ENCODE measurements around the gene SLC2A10. TPM values are rescaled to one million over a fixed set of nuclear protein-coding genes. Genes with fewer than 3 reads are reported as not detected.
"Not testable (repeated sequence)": the region's sequence is repeated elsewhere in the genome, so short reads cannot be mapped to it uniquely, and the experiment has no call there.

The SLC2A10 gene
- 31.2 TPM for total RNA-seq

- peak; percentile 79 for DNase-seq
These were observed at the start of gene SLC2A10 for GRCh38 chr20:46709459-46710152. Gene SLC2A10, plus strand, starts transcription at chr20:46709649. Its CDS starts 88 bp downstream, at chr20:46709737.

GRCh38 chr20:46660487-46660886 lies 49.0 kb upstream of the SLC2A10 start:
- no peak for DNase-seq

DNA sequence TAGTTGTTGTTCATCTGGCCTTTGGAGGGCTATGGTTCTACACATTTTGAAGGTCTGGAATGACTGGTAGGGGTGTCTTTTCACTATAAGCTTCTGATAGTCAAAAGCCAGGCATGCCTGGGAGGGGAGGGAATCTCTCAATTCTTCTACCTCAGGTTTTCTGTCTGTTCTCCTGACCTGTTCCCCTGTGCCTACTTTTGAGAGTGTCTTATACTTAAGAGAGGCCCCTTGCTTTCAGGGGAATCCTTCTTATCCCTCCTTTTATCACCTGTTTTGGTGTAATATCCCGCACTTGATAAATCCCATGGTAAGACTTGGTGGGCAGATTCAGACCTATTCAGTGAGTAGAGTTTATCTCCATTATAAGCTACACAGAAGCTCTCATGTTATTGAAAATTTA lies 47.8 kb upstream of the SLC2A10 start:
- DNase-seq, result no peak

- no peak for DNase-seq
These were observed 45.9 kb upstream of the SLC2A10 start for GRCh38 chr20:46663531-46663930.

DNA sequence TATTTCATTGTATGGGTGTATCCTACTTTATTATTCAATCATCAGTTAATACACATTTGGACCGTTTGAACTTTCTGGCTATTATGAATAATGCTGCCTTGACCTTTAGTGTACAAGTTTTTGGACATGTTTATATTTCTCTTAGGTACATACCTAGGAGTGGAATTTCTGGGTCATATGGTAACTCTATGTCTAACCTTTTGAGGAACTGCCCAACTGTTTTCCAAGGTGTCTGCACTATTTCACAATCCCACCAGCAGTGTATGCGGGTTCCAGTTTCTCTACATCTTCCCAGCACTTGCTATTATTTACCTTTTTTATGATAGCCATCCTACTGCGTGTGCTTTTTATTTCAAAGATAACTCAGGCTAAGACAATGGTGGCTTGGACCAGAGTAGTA lies 43.8 kb upstream of the SLC2A10 start:
- no peak for DNase-seq

- DNase-seq, result no peak
These were observed 43.1 kb upstream of the SLC2A10 start for GRCh38 chr20:46666306-46666705.

DNA sequence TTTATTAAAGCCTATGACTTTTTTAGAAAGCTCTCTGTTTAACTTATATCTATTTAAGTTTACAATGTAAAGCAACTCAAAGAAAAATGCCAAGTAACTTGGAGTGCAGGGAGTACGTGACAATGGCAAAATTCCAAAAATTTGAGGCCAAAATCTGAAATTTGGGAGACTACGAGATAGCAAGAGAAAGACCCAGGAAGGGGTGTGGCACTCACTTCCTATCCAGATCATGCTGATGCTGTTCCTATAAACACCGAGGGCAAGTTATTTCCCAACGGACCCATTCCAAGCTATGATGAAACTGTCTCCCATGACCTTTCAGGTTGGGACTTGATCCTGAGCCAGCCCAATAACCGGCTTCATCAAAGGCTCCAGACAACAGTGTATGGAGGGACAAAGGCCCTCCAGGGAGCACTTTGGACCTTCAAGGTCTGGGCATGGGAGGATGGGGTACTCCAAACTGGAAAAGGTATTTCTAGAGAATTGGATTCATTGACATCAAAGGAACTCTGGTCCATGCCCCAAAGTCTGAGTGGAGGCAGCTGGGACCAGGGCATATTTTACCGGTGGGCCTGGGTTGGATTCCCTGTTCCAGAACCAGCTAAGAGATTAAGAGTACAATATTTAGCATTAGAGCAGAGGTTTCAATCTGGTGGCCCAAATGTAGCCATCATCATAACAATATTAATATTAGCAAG lies 42.5 kb upstream of the SLC2A10 start:
- no peak for DNase-seq

GRCh38 chr20:46670228-46670584 lies 39.2 kb upstream of the SLC2A10 start:
- no peak for DNase-seq

DNA sequence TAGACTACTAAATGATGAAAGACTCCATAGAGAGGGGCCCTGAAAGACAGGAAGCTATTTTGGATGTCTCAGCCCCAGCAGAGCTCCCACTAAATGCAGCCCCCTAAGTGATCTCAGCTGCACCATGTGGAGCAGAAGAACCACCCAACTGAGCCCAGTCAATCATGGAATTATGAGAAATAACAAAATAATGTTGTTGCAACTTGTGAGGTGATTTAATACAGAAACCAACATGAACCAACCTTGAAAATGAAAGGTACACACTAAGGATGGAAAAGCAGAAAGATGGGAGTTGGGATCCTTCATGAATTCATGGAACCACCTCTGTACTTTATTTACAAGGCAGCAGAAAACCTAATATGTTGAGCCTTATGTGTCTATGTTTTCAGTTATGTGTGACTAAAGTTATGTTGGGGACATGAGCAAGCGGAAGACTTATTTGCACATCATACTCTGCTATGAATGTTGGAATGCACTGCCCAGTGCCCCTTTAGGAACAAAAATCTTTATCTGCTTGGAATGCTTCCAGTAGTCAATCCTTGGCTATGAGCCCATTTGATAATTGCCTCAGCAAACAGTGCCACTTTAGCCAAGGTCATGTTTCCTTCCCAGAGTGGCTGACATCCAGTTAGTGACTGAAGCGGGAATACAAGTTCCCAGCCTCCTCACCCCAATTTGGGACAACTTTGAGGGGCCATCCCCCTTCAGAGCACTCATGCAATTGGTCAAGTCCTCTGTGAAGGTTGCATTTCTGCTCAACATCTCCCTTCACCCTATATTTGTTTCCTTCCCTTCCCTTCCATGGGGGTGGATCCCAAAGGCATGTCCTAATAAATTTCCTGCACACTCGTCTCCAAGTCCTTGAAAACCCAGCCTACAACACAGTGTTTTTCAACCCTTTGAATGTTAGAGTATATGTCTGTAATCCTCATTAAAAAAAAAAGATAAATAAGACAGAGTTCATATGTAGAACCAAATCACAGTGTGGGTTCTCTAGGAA lies 38.6 kb upstream of the SLC2A10 start:
- no peak for DNase-seq

GRCh38 chr20:46671866-46672542 lies 37.4 kb upstream of the SLC2A10 start:
- DNase-seq, result no peak

DNA sequence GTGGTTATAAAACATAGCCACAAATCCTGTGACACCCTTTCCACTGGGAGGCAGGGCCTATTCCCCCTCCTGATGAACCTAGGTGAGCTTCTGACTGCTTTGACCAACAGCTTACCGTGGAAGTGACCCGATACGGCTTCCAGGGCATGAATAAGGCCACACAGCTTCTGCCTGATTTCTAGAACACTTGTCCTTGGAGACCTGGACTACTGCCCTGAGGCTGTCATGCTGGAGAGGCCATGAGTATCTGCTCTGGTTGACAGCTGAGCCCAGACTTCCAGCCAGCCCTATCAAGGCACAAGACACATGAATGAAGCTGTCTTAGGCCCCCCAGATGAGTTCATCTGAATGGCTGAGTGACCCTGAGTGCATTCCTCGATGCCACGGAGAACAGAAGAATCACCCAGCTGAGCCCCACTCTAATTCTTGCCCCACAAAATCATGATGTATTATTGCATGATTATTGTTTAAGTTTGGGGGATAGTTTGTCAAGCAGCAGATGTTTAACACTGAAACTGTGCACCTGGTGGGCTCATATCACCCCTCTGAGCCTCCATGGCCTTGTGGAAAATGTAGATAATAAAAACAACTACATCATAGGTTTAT lies 36.8 kb upstream of the SLC2A10 start:
- no peak for DNase-seq

- DNase-seq, result no peak
These were observed 35.8 kb upstream of the SLC2A10 start for GRCh38 chr20:46673394-46674252.

- peak; percentile 51 for DNase-seq
These were observed 35.0 kb upstream of the SLC2A10 start for GRCh38 chr20:46674253-46675083.

GRCh38 chr20:46676649-46677316 lies 32.7 kb upstream of the SLC2A10 start:
- DNase-seq, result not testable (repeated sequence)

GRCh38 chr20:46677608-46678007 lies 31.8 kb upstream of the SLC2A10 start:
- DNase-seq, result no peak

DNA sequence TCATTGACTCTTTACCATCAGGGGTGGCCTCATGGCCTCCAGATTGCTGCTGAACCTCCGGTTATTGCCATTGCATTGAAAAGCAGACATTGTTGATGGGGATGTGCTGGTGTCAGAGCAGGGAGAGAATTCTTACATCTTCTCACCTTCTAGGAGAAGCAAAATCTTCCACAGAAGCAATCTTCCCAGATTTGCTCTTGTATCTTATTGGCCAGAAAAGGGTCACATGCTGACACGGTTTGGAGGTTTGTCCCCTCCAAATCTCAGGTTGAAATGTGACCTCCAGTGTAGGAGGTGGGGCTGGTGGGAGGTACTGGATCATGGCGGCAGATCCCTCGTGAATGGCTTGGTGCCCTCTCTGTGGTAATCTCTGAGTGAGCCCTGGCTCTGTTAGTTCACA lies 30.9 kb upstream of the SLC2A10 start:
- DNase-seq, result no peak

DNA sequence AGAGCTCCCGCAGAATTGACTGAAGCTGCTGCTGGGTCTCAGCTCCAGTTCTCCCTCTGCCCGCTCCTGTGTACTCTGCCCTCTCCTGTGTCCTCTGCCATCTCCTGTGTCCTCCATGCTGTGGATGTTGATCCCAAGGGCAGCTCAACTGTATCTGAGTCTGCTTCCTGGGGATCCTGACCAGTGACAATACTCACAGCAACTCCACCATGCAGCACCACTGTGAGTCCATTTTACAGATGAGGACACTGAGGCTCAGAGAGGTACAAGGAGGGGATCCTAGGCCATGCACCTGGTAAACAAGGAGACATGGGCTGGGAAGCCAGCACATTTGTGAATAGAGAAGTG lies 28.8 kb upstream of the SLC2A10 start:
- no peak for DNase-seq

DNA sequence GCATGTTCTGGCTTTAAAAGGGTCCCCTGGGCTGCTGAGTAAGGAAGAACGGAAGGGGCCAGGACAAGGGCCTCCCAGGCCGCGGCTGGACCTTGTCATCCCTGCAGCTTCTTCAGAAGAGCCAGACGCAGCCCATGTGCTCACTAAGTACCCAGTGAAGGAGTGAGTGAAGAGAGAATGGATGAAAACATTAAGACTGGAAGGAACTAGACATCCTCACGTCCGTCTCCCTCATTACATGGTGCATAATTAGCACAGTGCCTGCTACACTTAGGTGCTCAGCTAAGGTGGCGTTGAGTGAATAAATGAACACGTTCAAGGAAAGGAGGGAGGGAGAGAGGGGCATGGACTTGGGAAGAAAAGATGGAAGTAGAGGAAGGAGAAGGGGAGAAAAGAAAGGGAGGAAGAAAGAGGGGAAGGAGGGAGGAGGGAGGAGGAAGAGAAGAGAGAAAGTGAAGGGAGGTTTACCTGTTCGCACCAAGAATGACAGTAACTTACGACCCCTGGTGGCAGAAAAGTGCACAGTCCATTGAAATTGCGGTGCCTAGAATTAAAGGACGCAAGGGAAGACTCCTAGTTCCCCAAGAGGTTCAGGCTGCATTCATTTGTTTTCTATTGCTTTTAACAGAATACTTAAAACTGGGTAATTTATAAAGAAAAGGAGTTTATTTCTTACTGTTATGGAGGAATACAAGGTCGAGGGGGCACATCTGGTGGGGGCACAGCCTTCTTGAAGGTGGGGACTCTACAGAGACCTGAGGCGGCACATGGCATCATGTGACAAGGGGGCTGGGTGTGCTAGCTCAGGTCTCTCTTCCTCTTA lies 28.2 kb upstream of the SLC2A10 start:
- peak; percentile 82 for DNase-seq
